GM18505 (cell line): Measurements from ENCODE around the gene ATP10A.

Experiments
- ATAC-seq: cut with Tn5 transposase; IDR thresholded peaks from one replicate; pipeline ENCODE4 v1.9.1; 2021; ENCODE audit not compliant: unreplicated experiment
- POLR2A ChIP-seq: IDR thresholded peaks from 4 replicates; pipeline ENCODE4 v1.6.1; 2011; ENCODE audit warnings: borderline replicate concordance; ENCODE audit not compliant: insufficient read depth, insufficient read length; ENCODE audit errors: extremely low read depth

Gene ATP10A

DNA sequence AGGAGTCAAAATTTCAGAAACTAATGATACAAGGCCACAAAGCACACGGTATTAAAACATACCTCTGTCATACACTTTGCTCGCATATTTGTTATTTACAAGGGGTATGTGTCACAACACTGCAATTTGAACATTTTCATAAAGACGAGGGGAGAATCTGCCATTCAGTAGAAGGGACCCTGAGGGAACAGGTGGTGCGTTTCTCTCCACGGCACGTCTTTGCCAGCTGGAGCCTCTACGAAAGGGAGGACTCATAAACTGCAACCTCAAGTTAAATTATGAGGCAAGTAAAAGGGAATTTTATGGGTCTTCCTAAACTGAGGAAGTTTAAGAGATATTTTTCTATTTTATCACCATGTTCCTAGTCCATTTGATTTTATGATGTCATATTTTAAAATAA, 19.1 kb downstream of the ATP10A start:
- TF ChIP-seq POLR2A: no peak
- ATAC-seq: no peak

DNA sequence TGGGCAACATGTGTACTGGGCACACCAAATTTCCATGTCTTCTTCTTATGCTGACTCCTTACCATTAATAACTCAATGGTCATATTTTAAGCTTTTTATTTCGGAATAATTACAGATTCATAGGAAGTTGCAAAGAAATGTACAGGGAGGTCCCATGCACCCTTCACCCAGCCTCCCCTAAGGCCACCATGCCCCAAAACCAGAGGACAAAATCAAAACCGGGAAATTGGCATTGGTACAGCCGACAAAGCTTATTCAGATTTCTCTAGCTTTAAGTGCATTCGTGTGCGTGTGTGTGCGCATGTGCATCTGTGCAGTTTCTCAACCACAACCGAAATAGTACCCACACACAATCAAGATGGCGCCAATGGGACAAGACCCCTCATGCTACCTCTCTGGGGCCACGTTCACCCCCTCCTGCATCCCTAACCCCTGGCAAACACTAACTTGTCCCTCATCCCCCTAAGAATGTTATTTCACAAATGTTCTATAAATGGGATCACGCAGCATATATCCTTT, 23.4 kb downstream of the ATP10A start:
- no peak for ATAC-seq
- TF ChIP-seq POLR2A: no peak

DNA sequence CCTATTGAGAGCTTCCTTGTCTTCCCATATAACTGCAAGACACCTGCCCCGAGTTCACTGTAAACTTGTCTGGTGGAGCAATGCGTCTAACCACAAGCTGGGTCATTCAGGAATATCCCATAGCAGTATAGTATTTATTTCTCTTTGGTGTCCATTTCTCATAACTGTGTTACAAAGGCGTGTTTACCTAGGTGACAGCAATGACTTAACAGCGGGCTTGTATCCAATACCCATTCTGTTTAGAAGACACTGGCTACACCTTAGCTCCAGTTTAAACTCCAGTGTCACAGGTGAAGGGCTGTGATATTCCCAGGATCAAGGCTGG, 24.3 kb downstream of the ATP10A start:
- ATAC-seq: no peak
- no peak for TF ChIP-seq POLR2A

DNA sequence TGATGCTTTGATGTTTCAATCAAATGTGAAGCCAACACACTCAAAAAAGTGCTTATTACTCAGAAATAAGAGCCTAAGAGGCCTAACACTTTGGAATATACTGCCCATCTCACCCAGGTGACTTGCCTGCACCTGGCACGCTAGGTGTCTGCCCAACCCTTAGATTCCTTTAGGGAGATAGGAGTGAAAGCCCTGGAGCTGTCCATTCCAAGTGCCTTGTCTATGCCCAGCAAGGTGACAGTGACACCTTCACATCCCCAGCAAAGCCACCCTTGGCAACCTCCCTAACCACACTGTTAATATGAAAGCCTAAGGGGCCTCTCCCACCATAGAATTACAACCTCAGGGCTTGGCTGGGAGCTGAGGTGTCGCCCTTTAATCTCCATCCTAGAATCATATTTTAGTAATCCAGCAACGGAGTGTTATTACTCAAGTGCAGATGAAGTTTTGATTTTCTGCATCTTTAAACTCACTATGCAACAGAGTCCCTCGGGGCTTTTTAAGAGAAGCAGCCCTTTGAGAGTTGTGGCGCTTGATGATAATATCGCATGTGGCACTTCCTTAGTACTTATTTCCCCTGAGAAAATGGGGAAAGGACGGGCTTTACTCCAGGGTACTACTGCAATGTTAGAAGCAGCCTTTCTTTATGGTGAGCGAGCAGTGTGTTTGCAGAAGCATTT, 24.8 kb downstream of the ATP10A start:
- TF ChIP-seq POLR2A: no peak
- no peak for ATAC-seq

DNA sequence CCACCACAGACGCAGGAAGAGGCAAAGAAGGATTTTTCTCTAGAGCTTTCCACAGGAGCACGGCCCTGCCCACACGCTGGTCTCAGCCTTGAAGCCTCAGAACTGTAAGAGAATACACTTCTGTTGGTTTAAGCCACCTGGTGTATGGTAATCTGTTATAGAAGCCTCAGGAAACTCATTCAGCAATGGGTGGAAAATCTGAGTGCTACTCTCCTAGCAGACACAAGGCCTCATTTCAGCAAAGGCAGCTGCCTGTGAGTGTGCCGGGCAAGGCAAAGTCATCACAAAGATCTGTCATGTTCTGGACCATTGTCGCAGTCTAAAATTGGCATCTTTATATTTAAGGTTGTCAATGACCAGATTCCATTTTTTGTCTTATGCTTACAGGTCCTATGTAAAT, 31.0 kb downstream of the ATP10A start:
- no peak for ATAC-seq
- no peak for TF ChIP-seq POLR2A

DNA sequence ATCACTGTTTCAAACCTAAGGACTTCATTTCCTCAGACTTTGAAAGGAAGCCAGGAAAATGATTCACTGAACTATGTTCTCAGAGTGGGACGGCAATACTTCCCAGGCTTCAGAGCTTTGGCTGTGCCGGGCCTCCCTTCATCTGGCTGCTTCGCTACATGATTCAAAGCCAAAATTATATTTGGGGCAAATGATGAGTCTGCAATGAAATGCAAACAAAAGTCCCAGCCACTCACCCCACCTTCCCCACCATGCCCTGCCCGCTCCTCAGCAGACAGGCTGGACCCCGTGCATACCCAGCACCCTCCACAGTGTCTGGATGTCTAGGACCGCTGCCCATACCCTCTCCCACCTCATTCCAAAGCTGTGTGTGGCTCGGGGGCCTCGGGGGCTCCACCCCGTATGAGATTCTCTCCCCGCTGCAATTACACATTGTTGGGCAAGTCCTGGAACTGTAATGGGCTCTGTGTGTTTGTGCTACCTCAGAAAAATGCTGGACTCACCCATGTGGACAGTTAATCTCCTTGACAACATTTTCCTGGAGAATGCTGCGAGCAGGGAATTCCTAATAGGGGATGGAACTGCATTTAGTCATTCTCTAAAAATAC, 32.2 kb downstream of the ATP10A start:
- no peak for ATAC-seq
- TF ChIP-seq POLR2A: no peak

DNA sequence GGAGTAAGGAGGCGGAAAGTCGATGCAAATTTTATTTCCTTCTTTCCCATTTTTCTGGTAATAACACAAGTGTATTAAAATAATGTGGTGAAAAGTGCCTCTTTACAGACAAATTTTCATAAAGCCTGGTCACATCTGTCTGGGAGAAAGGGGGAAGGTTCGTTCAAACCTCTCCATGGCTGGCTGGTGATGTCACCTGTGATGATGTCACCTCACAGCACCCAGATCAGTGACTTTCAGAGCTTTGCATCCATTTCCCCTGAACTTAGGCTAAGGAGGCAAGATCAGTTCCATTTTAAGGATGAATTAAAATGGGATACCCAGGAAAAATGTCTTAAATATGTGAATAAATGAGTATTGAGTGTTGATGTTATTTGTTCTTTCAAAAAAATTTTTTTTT, 34.1 kb downstream of the ATP10A start:
- TF ChIP-seq POLR2A: no peak
- no peak for ATAC-seq

DNA sequence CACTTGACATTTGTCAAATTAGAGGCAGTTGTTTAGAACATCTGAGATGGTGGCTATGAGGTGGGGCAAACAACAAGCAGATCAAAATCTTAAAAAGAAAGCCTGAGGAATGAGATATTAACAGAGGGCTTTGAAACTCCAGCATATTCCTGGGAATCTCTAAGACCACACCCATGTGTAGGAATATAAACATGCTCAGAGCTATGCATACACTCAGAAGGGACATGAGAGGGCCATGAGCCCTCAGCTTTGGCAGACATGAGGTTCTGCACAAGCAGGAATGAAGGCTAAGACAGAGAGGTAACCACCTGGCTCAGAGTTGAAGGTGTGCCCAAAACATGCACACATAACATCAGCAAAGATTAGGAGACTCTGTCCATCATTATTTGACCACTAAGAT, 37.9 kb downstream of the ATP10A start:
- no peak for TF ChIP-seq POLR2A
- no peak for ATAC-seq

DNA sequence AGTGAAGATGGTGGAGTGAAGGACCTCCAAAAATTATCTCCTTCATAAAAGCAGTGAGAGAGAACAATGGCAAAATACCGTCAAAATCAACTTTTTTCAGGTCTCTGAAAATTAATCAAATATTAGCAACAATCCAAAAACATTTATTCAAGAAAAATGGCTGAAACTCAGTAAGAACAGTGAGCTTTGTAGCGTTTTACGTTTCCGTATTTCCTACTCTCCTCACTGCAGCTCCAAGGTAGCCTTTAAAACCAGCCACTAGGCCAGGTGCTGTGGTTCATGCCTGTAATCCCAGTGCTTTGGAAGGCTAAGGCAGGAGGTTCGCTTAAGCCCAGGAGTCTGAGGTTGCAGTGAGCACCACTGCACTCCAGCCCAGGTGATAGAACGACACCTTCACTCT, 38.5 kb downstream of the ATP10A start:
- no peak for ATAC-seq
- no peak for TF ChIP-seq POLR2A

DNA sequence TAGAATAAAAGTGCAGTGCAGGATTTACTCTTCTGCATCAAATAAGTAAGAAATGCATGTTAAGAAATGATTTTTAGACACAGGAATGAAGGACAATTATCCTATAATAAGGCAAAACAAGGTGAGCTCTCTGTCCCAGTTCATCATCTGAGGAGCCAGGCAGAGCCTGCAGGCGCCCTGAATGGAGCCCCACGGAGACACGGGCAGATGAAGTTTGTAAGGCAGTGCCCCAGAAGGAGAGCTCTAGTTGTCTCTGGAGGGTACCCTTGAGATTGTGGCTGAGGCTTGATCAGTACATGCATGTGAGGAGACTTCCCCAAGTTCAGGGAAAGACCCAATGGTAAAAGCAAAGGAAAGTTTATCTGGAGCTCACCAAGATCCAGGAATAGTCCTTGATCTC, 50.3 kb downstream of the ATP10A start:
- TF ChIP-seq POLR2A: no peak
- ATAC-seq: no peak

DNA sequence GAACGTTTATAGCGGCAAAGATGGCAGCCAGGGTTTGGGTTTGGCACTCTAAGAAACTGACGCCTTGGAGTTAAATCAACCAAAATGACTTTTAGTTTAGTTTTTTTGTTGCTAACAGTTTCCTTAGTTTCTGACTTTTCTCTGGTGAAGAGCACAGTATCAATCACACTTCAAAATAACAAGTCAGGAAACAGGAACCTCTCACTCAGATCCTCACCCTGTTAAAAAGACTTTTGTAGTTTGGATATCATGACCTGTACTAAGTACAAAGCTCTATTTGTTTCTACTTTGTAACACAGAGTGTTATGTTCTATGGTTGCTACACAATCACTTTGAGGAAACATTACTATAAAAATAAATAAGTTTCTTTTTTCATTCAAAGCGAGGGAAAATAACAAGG, 51.1 kb downstream of the ATP10A start:
- no peak for TF ChIP-seq POLR2A
- no peak for ATAC-seq

DNA sequence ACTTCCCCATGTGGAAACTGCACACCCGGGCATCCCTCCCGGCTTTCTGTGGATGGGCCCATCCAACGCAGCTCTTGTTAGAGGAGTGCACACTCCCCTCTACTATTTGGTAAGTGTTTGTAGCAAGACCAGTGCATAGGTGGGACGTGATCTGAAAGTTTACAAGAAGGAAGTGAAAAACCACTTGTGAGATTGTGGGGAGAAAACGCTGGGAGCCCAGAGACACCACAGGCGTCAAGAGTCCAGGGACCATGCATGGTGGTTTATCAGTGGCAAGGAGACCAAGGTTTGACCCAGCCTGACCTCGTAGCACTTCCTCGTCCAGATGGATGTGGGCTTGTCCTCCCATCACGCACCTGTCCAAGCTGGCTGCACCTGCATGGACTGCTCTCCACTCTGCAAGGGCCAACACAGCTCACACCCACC, 51.6 kb downstream of the ATP10A start:
- no peak for TF ChIP-seq POLR2A
- ATAC-seq: peak; percentile 90

DNA sequence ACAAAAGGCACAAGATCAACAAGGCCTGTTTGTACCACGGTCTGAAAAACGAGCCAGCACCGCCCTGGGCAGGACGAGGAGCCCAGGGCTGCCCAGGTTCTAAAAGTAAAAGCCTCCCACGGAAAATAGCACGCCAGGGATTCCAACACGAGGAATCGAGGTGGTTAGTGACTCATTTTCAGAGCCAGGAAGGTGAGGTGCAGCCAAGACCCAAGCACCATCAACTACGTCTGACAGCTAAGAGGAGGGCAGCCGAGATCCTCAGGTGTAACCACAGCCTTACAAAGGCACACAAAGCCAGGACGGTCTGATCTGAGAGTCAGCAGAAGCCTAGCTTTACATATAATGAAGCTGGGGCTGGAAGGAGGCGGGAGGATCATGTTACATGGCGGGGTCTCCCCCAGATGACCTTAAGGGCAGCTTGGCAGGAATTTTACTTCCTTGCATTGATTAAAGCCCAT, 52.5 kb downstream of the ATP10A start:
- no peak for TF ChIP-seq POLR2A
- ATAC-seq: no peak

DNA sequence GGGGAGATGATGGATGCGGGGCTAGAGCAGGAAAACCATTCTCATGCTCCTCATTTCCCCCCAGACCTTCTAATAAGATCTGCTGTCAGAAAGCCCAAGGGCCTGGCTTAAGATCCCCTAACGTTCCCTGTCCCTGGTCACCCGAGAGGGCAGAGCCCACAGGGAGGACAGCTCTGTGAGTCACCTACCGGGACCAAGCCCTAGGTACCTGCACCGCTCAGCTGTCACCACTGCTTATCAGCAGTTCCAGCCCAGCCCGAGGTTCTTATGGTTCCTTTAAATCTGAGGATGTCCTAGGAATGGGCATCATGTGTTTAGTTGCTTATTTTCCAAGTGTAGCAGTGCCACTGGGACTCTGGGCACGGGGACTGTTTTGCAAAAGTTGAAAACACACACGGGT, 53.0 kb downstream of the ATP10A start:
- no peak for TF ChIP-seq POLR2A
- ATAC-seq: no peak
